ENCODE measurements around the gene RERE. TPM values are rescaled to one million over a fixed set of nuclear protein-coding genes. Genes with fewer than 3 reads are reported as not detected.

The RERE gene
- total RNA-seq, 1 experiment from 2014 or later, result 40.6 TPM

DNA sequence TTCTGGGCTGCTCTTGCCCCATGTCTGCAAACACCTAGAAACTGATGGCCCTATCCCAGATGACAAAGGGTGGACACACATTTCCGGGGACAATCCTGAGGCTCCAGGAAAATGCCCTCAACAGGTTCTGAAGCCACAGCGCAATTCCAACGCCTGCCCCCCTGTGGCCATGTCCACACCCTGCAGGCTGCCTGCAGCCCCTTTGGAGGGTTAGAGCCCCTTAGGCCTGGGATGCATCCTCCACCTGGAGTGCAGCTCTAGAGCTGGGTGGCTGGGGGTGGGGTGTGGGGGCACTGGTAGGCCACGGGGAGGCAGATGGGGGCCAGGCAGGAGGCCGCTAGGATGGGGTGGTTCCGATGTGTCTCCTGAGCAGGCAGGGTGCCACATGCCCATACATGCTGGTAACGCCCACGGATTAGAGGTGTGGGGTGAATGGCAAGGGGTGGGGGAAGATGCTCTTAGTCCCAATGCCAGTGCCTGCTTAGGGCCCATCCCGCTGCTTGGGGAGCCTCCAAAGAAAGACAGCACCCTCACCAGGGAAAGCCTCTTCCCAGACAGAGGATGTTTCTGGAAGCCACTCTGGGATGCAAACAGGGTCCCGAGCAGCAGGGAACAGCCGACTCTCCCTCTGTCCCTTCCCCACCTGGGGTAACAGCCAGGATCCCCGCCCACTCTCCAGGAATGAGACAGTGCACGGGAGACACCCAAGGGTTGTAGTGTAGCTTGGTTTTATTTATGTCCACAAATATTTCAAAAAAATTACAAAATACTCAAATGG, 465.6 kb downstream of the RERE start (continued):
- TF ChIP-seq POLR2AphosphoS5 (IDR thresholded peaks at IDR 0.05; ENCODE audit: low read depth, low read length), result no peak

DNA sequence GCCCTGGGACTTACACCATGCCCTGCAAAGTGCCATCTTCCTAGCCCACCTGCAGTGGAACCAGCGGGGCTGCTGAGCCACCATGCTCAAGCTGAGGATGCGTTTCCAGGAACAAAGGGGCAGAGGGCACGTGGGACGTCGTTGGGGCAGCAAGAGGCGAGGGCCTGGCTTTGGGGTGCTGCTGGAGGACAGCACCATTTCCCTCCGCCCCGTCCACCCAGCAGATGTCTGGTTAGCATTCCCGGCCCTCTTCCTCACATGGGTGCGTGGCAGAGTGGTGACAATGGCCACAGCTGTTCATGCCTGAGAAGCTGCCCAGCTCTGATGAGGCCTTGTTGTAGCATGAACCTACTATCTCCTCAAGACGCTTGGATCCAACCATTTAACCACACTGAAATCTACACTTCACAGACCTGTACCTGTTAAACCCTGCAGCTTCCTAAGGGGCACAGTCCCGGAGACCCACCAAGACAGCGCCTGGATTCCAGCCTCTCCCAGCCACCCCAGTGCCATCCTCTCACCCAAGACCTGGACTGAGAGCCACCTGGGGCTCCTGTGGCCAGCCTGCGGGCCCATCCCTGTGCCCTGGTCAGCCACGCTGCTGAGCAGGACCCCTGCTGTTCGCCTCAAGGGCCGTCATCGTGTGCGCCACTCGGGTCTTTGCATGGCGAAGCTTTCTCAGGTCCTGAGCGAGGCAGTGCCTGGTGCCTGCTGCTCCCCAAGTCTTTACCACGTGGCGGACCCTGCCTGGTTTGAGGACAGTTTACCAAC, 466.3 kb downstream of the RERE start:
- no peaks in the 10 kb centered on the region for H4K20me1 ChIP-seq (ENCODE audit: insufficient read depth)
- ChIA-PET CTCF (interaction anchor here (0.9 to 3.2 kb wide), 5 partner anchors 336 to 498 kb away, joined by 3 to 35 read pairs (median 3); no protein-coding TSS in a partner anchor), RAD21 (ENCODE audit: low non-redundant PET in 1 of 2, low total read pairs in 2 of 2, uncharacterized antibody in 2 of 2, unreplicated experiment in 2 of 2) (interaction anchor here in 1 of 2 experiments (0.7 kb wide), 2 partner anchors 178 to 375 kb away, joined by 3 read pairs; no protein-coding TSS in a partner anchor), POLR2A (no interaction called here)
- H3K9me2 ChIP-seq (ENCODE audit: insufficient read depth), result no peaks in the 10 kb centered on the region
- no peaks in the 10 kb centered on the region for H3K9me3 ChIP-seq (ENCODE audit: control insufficient read depth in 1 of 2, insufficient read depth in 1 of 2, low read depth in 1 of 2, low read length in 2 of 2)
- intact Hi-C loops (cut with micrococcal nuclease), result no loop called here
- no peak overlapping the region for H3K4me2 ChIP-seq (ENCODE audit: low read length)
- peaks cover under 1 to 2% of the 10 kb centered on the region in 2 experiments; a peak in 2 of 4 replicates for H3K36me3 ChIP-seq (ENCODE audit: control insufficient read depth in 1 of 2, insufficient read depth in 2 of 2, low read length in 2 of 2)
- DNase-seq (ENCODE audit: low read depth, low spot score), result no peak
- peak overlapping the region; percentile 36; the same call in 1 of the 2 replicates for H3K27ac ChIP-seq (ENCODE audit: low read depth, low read length)
- 0 out of 2 replicates have a peak, but pooled peaks have one; percentile 2 for ATAC-seq
- H3K4me1 ChIP-seq (ENCODE audit: control insufficient read depth in 1 of 2, insufficient read depth in 2 of 2, low read length in 2 of 2), result peaks cover 0 to 22% of the 10 kb centered on the region in 2 experiments; a peak in 3 of 4 replicates
- no TSS peak for BruUV-seq (replicated peaks)
- H2AFZ ChIP-seq (ENCODE audit: low read depth, low read length, poor library complexity, severe bottlenecking), result no peak overlapping the region
- H3K79me2 ChIP-seq (ENCODE audit: insufficient read depth, low read length), result no peaks in the 10 kb centered on the region
- TF ChIP-seq, protein P1, sequence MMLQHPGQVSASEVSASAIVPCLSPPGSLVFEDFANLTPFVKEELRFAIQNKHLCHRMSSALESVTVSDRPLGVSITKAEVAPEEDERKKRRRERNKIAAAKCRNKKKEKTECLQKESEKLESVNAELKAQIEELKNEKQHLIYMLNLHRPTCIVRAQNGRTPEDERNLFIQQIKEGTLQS (IDR thresholded peaks at IDR 0.05), result no peak
- TF ChIP-seq ZNF274 (IDR thresholded peaks at IDR 0.05; ENCODE audit: low read depth, low read length), result no peak
- no peak for TF ChIP-seq CBX3 (IDR thresholded peaks at IDR 0.05; ENCODE audit: low read depth)
- TF ChIP-seq YY1 (IDR thresholded peaks at IDR 0.05; ENCODE audit: extremely low read depth, insufficient replicate concordance, low read depth, low read length), result no peak
- TF ChIP-seq ZFX (IDR thresholded peaks at IDR 0.05), result no peak
- TF ChIP-seq CEBPB (IDR thresholded peaks at IDR 0.05; ENCODE audit: low read depth), result no peak
- no peak for TF ChIP-seq TCF7L2 (IDR thresholded peaks at IDR 0.05; ENCODE audit: borderline replicate concordance, extremely low read depth, insufficient read depth, insufficient read length)
- TF ChIP-seq, protein P2, sequence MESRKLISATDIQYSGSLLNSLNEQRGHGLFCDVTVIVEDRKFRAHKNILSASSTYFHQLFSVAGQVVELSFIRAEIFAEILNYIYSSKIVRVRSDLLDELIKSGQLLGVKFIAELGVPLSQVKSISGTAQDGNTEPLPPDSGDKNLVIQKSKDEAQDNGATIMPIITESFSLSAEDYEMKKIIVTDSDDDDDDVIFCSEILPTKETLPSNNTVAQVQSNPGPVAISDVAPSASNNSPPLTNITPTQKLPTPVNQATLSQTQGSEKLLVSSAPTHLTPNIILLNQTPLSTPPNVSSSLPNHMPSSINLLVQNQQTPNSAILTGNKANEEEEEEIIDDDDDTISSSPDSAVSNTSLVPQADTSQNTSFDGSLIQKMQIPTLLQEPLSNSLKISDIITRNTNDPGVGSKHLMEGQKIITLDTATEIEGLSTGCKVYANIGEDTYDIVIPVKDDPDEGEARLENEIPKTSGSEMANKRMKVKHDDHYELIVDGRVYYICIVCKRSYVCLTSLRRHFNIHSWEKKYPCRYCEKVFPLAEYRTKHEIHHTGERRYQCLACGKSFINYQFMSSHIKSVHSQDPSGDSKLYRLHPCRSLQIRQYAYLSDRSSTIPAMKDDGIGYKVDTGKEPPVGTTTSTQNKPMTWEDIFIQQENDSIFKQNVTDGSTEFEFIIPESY (IDR thresholded peaks at IDR 0.05; ENCODE audit: extremely low read depth, insufficient replicate concordance, low read length), result no peak
- no peak for TF ChIP-seq EGR1 (IDR thresholded peaks at IDR 0.05; ENCODE audit: low read depth)
- no peak for TF ChIP-seq POLR2AphosphoS5 (IDR thresholded peaks at IDR 0.05; ENCODE audit: low read depth, low read length)
- H3K4me3 ChIP-seq (replicated peaks in 1 of 2; ENCODE audit: low read depth in 1 of 2, low read length in 2 of 2), result no peak overlapping the region
- H3K27me3 ChIP-seq (ENCODE audit: insufficient read depth, low read length), result no peaks in the 10 kb centered on the region
- H3K9ac ChIP-seq (ENCODE audit: low read length), result no peak overlapping the region
